ENCODE data around the gene RAD52. TPM values are rescaled to one million over a fixed set of nuclear protein-coding genes. Genes with fewer than 3 reads are reported as not detected.

Gene RAD52
- total RNA-seq, 1 donor from 2014 or later: 9.6 TPM

- Mint-ChIP-seq H3K4me3 (ENCODE audit: unreplicated experiment) (no peak overlapping the region), H3K27me3 (ENCODE audit: low read depth) (no peaks in the 10 kb centered on the region), H3K9me3 (ENCODE audit: low read depth) (no peaks in the 10 kb centered on the region), H3K27ac (ENCODE audit: unreplicated experiment) (peak overlapping the region; percentile 41), H3K4me1 (ENCODE audit: low read depth) (peaks cover 13% of the 10 kb centered on the region), H3K36me3 (ENCODE audit: low read depth) (peaks cover 61% of the 10 kb centered on the region)
- no peak for TF ChIP-seq CTCF (IDR thresholded peaks at IDR 0.05)
- DNase-seq (ENCODE audit: low spot score): no peak
Observed at GRCh38 chr12:904010-904414, 45.5 kb downstream of the RAD52 start.

GRCh38 chr12:903055-903454 is 46.4 kb downstream of the RAD52 start:
- Mint-ChIP-seq H3K4me1 (ENCODE audit: low read depth) (peaks cover 13% of the 10 kb centered on the region), H3K27me3 (ENCODE audit: low read depth) (no peaks in the 10 kb centered on the region), H3K36me3 (ENCODE audit: low read depth) (peaks cover 56% of the 10 kb centered on the region), H3K4me3 (ENCODE audit: unreplicated experiment) (no peak overlapping the region), H3K9me3 (ENCODE audit: low read depth) (no peaks in the 10 kb centered on the region), H3K27ac (ENCODE audit: unreplicated experiment) (no peak overlapping the region)
- TF ChIP-seq CTCF (IDR thresholded peaks at IDR 0.05): no peak
- DNase-seq (ENCODE audit: low spot score): no peak

- DNase-seq (ENCODE audit: low spot score): no peak
- peaks cover 56% of the 10 kb centered on the region for H3K36me3 Mint-ChIP-seq (ENCODE audit: low read depth)
- no peaks in the 10 kb centered on the region for H3K9me3 Mint-ChIP-seq (ENCODE audit: low read depth)
- H3K4me1 Mint-ChIP-seq (ENCODE audit: low read depth): peaks cover 17% of the 10 kb centered on the region
- no peak overlapping the region for H3K4me3 Mint-ChIP-seq (ENCODE audit: unreplicated experiment)
- H3K27me3 Mint-ChIP-seq (ENCODE audit: low read depth): no peaks in the 10 kb centered on the region
- H3K27ac Mint-ChIP-seq (ENCODE audit: unreplicated experiment): no peak overlapping the region
- TF ChIP-seq CTCF (IDR thresholded peaks at IDR 0.05): no peak
Observed at GRCh38 chr12:902581-902980, 46.9 kb downstream of the RAD52 start.

- no peaks in the 10 kb centered on the region for H3K27me3 Mint-ChIP-seq (ENCODE audit: low read depth)
- peaks cover 39% of the 10 kb centered on the region for H3K36me3 Mint-ChIP-seq (ENCODE audit: low read depth)
- DNase-seq (ENCODE audit: low spot score): no peak
- no peaks in the 10 kb centered on the region for H3K9me3 Mint-ChIP-seq (ENCODE audit: low read depth)
- no peak overlapping the region for H3K4me3 Mint-ChIP-seq (ENCODE audit: unreplicated experiment)
- no peak for TF ChIP-seq CTCF (IDR thresholded peaks at IDR 0.05)
- no peak overlapping the region for H3K27ac Mint-ChIP-seq (ENCODE audit: unreplicated experiment)
- peaks cover 11% of the 10 kb centered on the region for H3K4me1 Mint-ChIP-seq (ENCODE audit: low read depth)
Observed at GRCh38 chr12:897386-897785, 52.1 kb downstream of the RAD52 start.

- peaks cover 11% of the 10 kb centered on the region for H3K4me1 Mint-ChIP-seq (ENCODE audit: low read depth)
- peak overlapping the region; percentile 36 for H3K27ac Mint-ChIP-seq (ENCODE audit: unreplicated experiment)
- no peak for TF ChIP-seq CTCF (IDR thresholded peaks at IDR 0.05)
- no peaks in the 10 kb centered on the region for H3K9me3 Mint-ChIP-seq (ENCODE audit: low read depth)
- DNase-seq (ENCODE audit: low spot score): no peak
- H3K4me3 Mint-ChIP-seq (ENCODE audit: unreplicated experiment): no peak overlapping the region
- peaks cover 30% of the 10 kb centered on the region for H3K36me3 Mint-ChIP-seq (ENCODE audit: low read depth)
- no peaks in the 10 kb centered on the region for H3K27me3 Mint-ChIP-seq (ENCODE audit: low read depth)
Observed at GRCh38 chr12:896031-896430, 53.5 kb downstream of the RAD52 start.
